ENCODE data around the gene TMEM120A.

DNA sequence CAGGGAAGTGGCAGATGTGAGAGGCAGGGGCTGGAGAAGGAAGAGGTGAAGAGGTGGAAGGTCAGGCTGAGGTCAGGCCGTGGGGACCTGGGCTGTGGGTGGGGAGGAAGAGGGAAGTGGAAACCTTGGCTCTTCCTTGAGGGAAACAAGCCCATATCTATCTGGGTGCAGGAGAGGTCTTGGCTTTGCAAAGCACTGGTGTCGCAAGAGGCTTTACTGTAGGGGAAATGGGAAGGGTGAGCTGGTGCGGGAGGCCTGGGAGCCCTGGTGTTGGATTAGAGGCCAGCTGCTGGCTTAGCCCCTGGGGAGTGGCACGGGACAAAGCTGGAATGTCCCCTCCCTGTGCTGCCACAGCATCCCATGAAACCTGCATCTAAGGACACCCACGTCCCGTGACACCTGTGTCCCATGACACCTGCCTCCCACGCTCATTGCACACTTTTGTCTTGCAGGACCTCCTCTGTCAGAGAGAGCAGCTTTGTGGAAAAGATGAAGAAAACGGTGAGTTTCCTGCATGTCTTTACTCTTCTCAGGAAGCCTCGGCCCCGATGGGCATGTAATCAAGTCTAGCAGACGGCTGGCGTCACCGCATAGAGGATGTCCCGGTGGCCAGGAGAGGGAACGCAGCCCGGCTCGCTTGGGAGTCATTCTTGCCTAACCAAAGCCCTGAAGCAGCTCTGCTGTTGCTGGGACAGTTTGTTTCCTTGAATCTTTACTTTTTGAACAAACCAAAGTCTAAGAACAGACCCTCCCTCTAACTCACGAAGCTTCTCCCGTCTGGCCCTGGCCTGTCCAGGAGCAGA lies 22.2 kb downstream of the TMEM120A start:
- no peak for TF ChIP-seq POLR2A (IDR thresholded peaks at IDR 0.05)
- TF ChIP-seq, protein P1, sequence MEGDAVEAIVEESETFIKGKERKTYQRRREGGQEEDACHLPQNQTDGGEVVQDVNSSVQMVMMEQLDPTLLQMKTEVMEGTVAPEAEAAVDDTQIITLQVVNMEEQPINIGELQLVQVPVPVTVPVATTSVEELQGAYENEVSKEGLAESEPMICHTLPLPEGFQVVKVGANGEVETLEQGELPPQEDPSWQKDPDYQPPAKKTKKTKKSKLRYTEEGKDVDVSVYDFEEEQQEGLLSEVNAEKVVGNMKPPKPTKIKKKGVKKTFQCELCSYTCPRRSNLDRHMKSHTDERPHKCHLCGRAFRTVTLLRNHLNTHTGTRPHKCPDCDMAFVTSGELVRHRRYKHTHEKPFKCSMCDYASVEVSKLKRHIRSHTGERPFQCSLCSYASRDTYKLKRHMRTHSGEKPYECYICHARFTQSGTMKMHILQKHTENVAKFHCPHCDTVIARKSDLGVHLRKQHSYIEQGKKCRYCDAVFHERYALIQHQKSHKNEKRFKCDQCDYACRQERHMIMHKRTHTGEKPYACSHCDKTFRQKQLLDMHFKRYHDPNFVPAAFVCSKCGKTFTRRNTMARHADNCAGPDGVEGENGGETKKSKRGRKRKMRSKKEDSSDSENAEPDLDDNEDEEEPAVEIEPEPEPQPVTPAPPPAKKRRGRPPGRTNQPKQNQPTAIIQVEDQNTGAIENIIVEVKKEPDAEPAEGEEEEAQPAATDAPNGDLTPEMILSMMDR (IDR thresholded peaks at IDR 0.05): peak in 5 of 6 experiments; percentile 7 to 42 (median 21)

All from adrenal gland (tissue), 5 donors.